Measurements from ENCODE around the gene PLEKHN1. TPM values are rescaled to one million over a fixed set of nuclear protein-coding genes. Genes with fewer than 3 reads are reported as not detected.

PLEKHN1 gene
- total and polyA plus RNA-seq, 2 donors (not counting 3 experiments of a cell fraction or from before 2014, with no cell fraction given), result 0.29 to 0.88 TPM

DNA sequence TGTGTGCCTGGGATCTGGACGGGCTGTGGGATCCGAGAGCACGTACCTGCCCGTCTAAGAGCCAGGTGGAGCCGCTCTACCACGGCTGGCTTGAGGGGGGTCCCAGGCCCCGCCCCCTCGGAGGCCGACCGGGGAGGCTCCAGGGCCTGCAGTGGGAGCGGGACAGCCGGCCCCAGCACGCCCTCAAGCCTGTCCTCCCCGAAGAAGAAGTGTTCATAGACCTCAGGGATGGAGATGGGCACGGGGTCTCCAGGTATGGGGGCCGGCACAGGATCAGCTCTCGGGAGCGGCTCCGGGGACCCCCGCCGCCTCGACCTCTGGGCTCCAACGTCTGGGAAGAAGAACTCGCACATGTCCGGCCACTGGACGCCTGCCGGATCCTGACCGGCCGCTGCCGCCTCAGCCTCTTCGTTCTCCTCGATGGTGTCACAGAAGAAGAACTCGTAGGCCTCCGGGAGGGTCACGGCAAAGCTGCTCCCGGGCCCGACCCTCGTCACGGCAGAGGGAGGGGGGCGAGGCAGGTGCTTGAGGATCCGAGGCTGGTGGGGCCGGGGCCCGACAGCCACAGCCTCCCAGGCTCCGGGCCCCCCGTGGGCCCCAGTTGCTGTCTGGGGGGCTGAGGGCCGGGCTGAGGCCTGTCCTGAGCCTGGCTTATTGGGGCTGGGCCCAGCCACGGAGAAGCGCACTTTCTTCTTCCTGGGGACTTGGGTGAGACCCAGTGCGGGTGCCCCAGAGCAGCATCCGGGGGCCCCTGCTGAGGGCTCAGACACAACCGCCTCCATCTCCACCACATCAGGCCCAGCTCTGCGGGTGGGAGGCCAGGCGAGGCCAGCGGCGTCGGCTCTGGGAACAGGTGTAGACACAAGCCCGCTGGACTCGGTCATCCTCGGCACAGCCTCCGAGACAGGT lies 12.8 kb downstream of the PLEKHN1 start:
- no TSS peak for BruUV-seq (replicated peaks)
- H3K4me3 ChIP-seq (replicated peaks in 1 of 3; ENCODE audit: insufficient read depth in 1 of 3, low read depth in 1 of 3, low read length in 3 of 3), result no peak overlapping the region
- no peak overlapping the region for H3K27ac ChIP-seq (ENCODE audit: insufficient read depth, low read depth, low read length)
- no peaks in the 10 kb centered on the region for H3K27me3 ChIP-seq (ENCODE audit: control insufficient read depth in 2 of 2, insufficient read depth in 2 of 2, low read length in 2 of 2)
- H3K9ac ChIP-seq (replicated peaks; ENCODE audit: extremely low read depth, insufficient read depth, low read length), result no peak overlapping the region
- no peak for DNase-seq (ENCODE audit: low read depth, low spot score)
- no peak for TF ChIP-seq JUN (IDR thresholded peaks at IDR 0.05; ENCODE audit: borderline replicate concordance, insufficient read depth, insufficient read length, low read depth)
- no peak for TF ChIP-seq POLR2AphosphoS5 (IDR thresholded peaks at IDR 0.05; ENCODE audit: insufficient read depth, low read depth, low read length)
- TF ChIP-seq, protein P1, sequence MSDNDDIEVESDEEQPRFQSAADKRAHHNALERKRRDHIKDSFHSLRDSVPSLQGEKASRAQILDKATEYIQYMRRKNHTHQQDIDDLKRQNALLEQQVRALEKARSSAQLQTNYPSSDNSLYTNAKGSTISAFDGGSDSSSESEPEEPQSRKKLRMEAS (IDR thresholded peaks at IDR 0.05; ENCODE audit: insufficient read depth, insufficient read length), result no peak
- no peak for TF ChIP-seq MYC (IDR thresholded peaks at IDR 0.05; ENCODE audit: low read depth, low read length)
- no peak for TF ChIP-seq POLR2A (IDR thresholded peaks at IDR 0.05; ENCODE audit: low read depth, low read length)
- no peak for TF ChIP-seq FOS (IDR thresholded peaks at IDR 0.05; ENCODE audit: borderline replicate concordance, insufficient read depth, low read length)
- no peak for TF ChIP-seq EZH2 (IDR thresholded peaks at IDR 0.05; ENCODE audit: borderline replicate concordance, low read depth, low read length, severe bottlenecking)
- TF ChIP-seq, protein P2, sequence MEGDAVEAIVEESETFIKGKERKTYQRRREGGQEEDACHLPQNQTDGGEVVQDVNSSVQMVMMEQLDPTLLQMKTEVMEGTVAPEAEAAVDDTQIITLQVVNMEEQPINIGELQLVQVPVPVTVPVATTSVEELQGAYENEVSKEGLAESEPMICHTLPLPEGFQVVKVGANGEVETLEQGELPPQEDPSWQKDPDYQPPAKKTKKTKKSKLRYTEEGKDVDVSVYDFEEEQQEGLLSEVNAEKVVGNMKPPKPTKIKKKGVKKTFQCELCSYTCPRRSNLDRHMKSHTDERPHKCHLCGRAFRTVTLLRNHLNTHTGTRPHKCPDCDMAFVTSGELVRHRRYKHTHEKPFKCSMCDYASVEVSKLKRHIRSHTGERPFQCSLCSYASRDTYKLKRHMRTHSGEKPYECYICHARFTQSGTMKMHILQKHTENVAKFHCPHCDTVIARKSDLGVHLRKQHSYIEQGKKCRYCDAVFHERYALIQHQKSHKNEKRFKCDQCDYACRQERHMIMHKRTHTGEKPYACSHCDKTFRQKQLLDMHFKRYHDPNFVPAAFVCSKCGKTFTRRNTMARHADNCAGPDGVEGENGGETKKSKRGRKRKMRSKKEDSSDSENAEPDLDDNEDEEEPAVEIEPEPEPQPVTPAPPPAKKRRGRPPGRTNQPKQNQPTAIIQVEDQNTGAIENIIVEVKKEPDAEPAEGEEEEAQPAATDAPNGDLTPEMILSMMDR (IDR thresholded peaks at IDR 0.05; ENCODE audit: extremely low read depth in 1 of 2, insufficient read depth in 1 of 2, low read depth in 1 of 2, low read length in 2 of 2), result no peak
- no peak for TF ChIP-seq GATA2 (IDR thresholded peaks at IDR 0.05; ENCODE audit: insufficient read depth, insufficient read length, low read depth, low read length)
- intact Hi-C loops (cut with micrococcal nuclease), result no loop called here
- no peaks in the 10 kb centered on the region for H3K36me3 ChIP-seq (ENCODE audit: control insufficient read depth in 2 of 2, extremely low read depth in 1 of 2, insufficient read depth in 2 of 2, low read length in 2 of 2)
- H3K4me2 ChIP-seq (ENCODE audit: insufficient read depth, low read length), result no peak overlapping the region
- no peaks in the 10 kb centered on the region for H4K20me1 ChIP-seq (replicated peaks; ENCODE audit: control insufficient read depth, extremely low read depth, insufficient read depth, low read length)
- no peaks in the 10 kb centered on the region for H3K79me2 ChIP-seq (ENCODE audit: control insufficient read depth, insufficient read depth, low read length)
- CTCF ChIA-PET, result no interaction called here
- POLR2A ChIA-PET, result no interaction called here
- dilution Hi-C loops (cut with MboI; ENCODE audit: extremely low pct_ligation_motif_present, low sequenced_read_pairs), result no loop called here
- FAIRE-seq, result no peak
- H3K9me1 ChIP-seq (replicated peaks; ENCODE audit: control insufficient read depth, extremely low read depth, insufficient read depth, low read length), result no peaks in the 10 kb centered on the region
- H3K4me1 ChIP-seq (ENCODE audit: control insufficient read depth, extremely low read depth, insufficient read depth, low read length), result no peaks in the 10 kb centered on the region
- H3K9me3 ChIP-seq (replicated peaks; ENCODE audit: control insufficient read depth, insufficient read depth, low read length), result no peaks in the 10 kb centered on the region
- no peak overlapping the region for H2AFZ ChIP-seq (ENCODE audit: low read depth, low read length)

All from endothelial cell of umbilical vein (primary cell).